Neural cell (in vitro differentiated cells): ENCODE measurements around the gene BGN. TPM values are rescaled to one million over a fixed set of nuclear protein-coding genes. Genes with fewer than 3 reads are reported as not detected.

Experiments used
- H2AFZ ChIP-seq: fragments of 200-600, 300-800 bp; sonication (generic), shearing (Covaris generic); 2 replicates; pipeline ENCODE4 v1.6.0; 2014; ENCODE audit warnings: low read depth, mild to moderate bottlenecking, antibody characterized with exemption, low read length, moderate library complexity
- H3F3A ChIP-seq: fragments of 200-600 bp; shearing (Covaris generic); 2 replicates; pipeline ENCODE4 v1.6.1; 2016; ENCODE audit warnings: mild to moderate bottlenecking, moderate library complexity, mixed read lengths, antibody characterized with exemption, low read length; ENCODE audit not compliant: insufficient read depth, poor library complexity, severe bottlenecking
- H3K27ac ChIP-seq: fragments of 200-600, 300-800 bp; sonication (generic), shearing (Covaris generic); 2 replicates; pipeline ENCODE4 v1.5.1; 2014; ENCODE audit warnings: mild to moderate bottlenecking, low read length, moderate library complexity
- H3K27me3 ChIP-seq: fragments of 300-800, 200-600 bp; sonication (generic), shearing (Covaris generic); 2 replicates; pipeline ENCODE4 v1.6.0; 2014; ENCODE audit warnings: mild to moderate bottlenecking, low read depth, low read length, moderate library complexity; ENCODE audit not compliant: insufficient read depth
- H3K36me3 ChIP-seq: fragments of 300-800, 200-600 bp; sonication (generic), shearing (Covaris generic); 2 replicates; pipeline ENCODE4 v1.5.1; 2014; ENCODE audit warnings: mild to moderate bottlenecking, antibody characterized with exemption, low read length, moderate library complexity; ENCODE audit not compliant: insufficient read depth
- H3K4me2 ChIP-seq: fragments of 300-800, 200-600 bp; sonication (generic), shearing (Covaris generic); 2 replicates; pipeline ENCODE4 v1.6.0; 2014; ENCODE audit warnings: mild to moderate bottlenecking, low read length
- H3K4me3 ChIP-seq: fragments of 300-800, 200-600 bp; sonication (generic), shearing (Covaris generic); 2 replicates; pipeline ENCODE4 v1.5.1; 2014; ENCODE audit warnings: mild to moderate bottlenecking, low read length, moderate library complexity
- H3K79me2 ChIP-seq: fragments of 200-600 bp; shearing (Covaris generic); replicated peaks from 2 replicates; pipeline ENCODE4 v1.6.0; 2014; ENCODE audit warnings: mild to moderate bottlenecking, low read length, moderate library complexity; ENCODE audit not compliant: insufficient read depth
- H3K9ac ChIP-seq: fragments of 300-800, 200-600 bp; sonication (generic), shearing (Covaris generic); 2 replicates; pipeline ENCODE4 v1.6.1; 2016; ENCODE audit warnings: mild to moderate bottlenecking, low read length, mixed read lengths
- H3K9me2 ChIP-seq: fragments of 200-600 bp; shearing (Covaris generic); 2 replicates; pipeline ENCODE4 v1.6.1; 2016; ENCODE audit warnings: mild to moderate bottlenecking, low read length, mixed read lengths; ENCODE audit not compliant: insufficient read depth
- H3K9me3 ChIP-seq: fragments of 200-600, 300-800 bp; sonication (generic), shearing (Covaris generic); 2 replicates; pipeline ENCODE4 v1.6.1; 2016; ENCODE audit warnings: mild to moderate bottlenecking, mixed run types, low read length, moderate library complexity, mixed read lengths
- H4K20me1 ChIP-seq: fragments of 200-600 bp; shearing (Covaris generic); 2 replicates; pipeline ENCODE4 v1.6.1; 2016; ENCODE audit warnings: mild to moderate bottlenecking, mixed run types; ENCODE audit not compliant: insufficient read depth
- EP300 ChIP-seq: fragments of 450-650 bp; conservative IDR thresholded peaks from 2 replicates; pipeline ENCODE4 v1.6.1; 2014; ENCODE audit warnings: antibody characterized with exemption, mild to moderate bottlenecking, moderate library complexity; ENCODE audit not compliant: poor library complexity, severe bottlenecking
- EZH2 ChIP-seq: fragments of 200-600, 300-800 bp; shearing (Covaris generic), sonication (generic); IDR thresholded peaks from 2 replicates; pipeline ENCODE4 v1.6.1; 2014; ENCODE audit warnings: antibody characterized with exemption, low read length, borderline replicate concordance, mild to moderate bottlenecking; ENCODE audit not compliant: insufficient read depth, poor library complexity, severe bottlenecking
- MXI1 ChIP-seq: fragments of 450-650 bp; conservative IDR thresholded peaks from 2 replicates; pipeline ENCODE4 v1.6.1; 2014; ENCODE audit warnings: antibody characterized with exemption, mild to moderate bottlenecking; ENCODE audit not compliant: poor library complexity, severe bottlenecking
- POLR2AphosphoS5 ChIP-seq: IDR thresholded peaks from 2 replicates; pipeline ENCODE4 v1.6.1; 2012
- RAD21 ChIP-seq: fragments of 450-650 bp; conservative IDR thresholded peaks from 2 replicates; pipeline ENCODE4 v1.6.1; 2014; ENCODE audit warnings: antibody characterized with exemption, mild to moderate bottlenecking, moderate library complexity
- SMC3 ChIP-seq: fragments of 450-650 bp; conservative IDR thresholded peaks from 2 replicates; pipeline ENCODE4 v1.6.1; 2014; ENCODE audit warnings: antibody characterized with exemption, mild to moderate bottlenecking, moderate library complexity; ENCODE audit not compliant: poor library complexity
- TAF1 ChIP-seq: IDR thresholded peaks from 2 replicates; pipeline ENCODE4 v1.6.1; 2012; ENCODE audit warnings: low read depth
- polyA plus RNA-seq: library from polyadenylated mRNA; depleted of rRNA; stranded (reverse); fragments of >200 nt; gene quantifications from 2 replicates; pipeline ENCODE4 v1.2.3, GENCODE V29; 2014
- TF ChIP-seq, protein P1 (sequence below): IDR thresholded peaks from 2 replicates; pipeline ENCODE4 v1.6.1; 2012; ENCODE audit warnings: borderline replicate concordance
- TF ChIP-seq, protein P2 (sequence below): fragments of 450-650 bp; IDR thresholded peaks from 2 replicates; pipeline ENCODE4 v1.5.1; 2014; ENCODE audit warnings: antibody characterized with exemption, mild to moderate bottlenecking, moderate library complexity; ENCODE audit not compliant: poor library complexity, severe bottlenecking

BGN gene
- polyA plus RNA-seq, 1 donor from 2014 or later = not detected

DNA sequence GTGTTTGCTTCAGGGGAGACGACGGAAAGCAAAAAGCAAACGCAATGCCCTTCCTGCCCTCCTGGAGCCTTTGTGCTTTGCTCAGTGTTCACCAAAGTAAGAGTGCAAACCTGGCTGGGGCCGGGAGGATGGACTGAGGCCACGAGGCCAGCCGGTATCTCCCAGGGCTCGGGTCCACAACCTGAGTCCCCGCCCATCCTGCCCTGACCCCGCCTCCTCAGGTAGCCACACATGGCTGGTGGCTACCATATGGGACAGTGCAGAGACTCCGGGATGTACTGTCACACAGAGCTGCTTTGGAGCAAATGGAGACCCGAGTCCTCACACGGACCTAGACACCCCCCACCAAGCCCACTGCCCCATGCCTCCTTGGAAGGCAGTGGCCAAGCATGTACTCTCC is 27.5 kb downstream of the BGN start:
- H3K9ac ChIP-seq = no peak overlapping the region
- H3K79me2 ChIP-seq = no peaks in the 10 kb centered on the region
- TF ChIP-seq, protein P1, sequence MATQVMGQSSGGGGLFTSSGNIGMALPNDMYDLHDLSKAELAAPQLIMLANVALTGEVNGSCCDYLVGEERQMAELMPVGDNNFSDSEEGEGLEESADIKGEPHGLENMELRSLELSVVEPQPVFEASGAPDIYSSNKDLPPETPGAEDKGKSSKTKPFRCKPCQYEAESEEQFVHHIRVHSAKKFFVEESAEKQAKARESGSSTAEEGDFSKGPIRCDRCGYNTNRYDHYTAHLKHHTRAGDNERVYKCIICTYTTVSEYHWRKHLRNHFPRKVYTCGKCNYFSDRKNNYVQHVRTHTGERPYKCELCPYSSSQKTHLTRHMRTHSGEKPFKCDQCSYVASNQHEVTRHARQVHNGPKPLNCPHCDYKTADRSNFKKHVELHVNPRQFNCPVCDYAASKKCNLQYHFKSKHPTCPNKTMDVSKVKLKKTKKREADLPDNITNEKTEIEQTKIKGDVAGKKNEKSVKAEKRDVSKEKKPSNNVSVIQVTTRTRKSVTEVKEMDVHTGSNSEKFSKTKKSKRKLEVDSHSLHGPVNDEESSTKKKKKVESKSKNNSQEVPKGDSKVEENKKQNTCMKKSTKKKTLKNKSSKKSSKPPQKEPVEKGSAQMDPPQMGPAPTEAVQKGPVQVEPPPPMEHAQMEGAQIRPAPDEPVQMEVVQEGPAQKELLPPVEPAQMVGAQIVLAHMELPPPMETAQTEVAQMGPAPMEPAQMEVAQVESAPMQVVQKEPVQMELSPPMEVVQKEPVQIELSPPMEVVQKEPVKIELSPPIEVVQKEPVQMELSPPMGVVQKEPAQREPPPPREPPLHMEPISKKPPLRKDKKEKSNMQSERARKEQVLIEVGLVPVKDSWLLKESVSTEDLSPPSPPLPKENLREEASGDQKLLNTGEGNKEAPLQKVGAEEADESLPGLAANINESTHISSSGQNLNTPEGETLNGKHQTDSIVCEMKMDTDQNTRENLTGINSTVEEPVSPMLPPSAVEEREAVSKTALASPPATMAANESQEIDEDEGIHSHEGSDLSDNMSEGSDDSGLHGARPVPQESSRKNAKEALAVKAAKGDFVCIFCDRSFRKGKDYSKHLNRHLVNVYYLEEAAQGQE = no peak
- TF ChIP-seq POLR2AphosphoS5 = no peak
- TF ChIP-seq EP300 = no peak
- TF ChIP-seq RAD21 = no peak
- no peak for TF ChIP-seq SMC3
- no peak for TF ChIP-seq MXI1
- TF ChIP-seq, protein P2, sequence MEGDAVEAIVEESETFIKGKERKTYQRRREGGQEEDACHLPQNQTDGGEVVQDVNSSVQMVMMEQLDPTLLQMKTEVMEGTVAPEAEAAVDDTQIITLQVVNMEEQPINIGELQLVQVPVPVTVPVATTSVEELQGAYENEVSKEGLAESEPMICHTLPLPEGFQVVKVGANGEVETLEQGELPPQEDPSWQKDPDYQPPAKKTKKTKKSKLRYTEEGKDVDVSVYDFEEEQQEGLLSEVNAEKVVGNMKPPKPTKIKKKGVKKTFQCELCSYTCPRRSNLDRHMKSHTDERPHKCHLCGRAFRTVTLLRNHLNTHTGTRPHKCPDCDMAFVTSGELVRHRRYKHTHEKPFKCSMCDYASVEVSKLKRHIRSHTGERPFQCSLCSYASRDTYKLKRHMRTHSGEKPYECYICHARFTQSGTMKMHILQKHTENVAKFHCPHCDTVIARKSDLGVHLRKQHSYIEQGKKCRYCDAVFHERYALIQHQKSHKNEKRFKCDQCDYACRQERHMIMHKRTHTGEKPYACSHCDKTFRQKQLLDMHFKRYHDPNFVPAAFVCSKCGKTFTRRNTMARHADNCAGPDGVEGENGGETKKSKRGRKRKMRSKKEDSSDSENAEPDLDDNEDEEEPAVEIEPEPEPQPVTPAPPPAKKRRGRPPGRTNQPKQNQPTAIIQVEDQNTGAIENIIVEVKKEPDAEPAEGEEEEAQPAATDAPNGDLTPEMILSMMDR = no peak
- TF ChIP-seq EZH2 = no peak
- no peak for TF ChIP-seq TAF1
- no peaks in the 10 kb centered on the region for H4K20me1 ChIP-seq
- H3K4me2 ChIP-seq = no peak overlapping the region
- H3K4me3 ChIP-seq = no peak overlapping the region
- no peaks in the 10 kb centered on the region for H3K9me2 ChIP-seq
- H3K9me3 ChIP-seq = no peaks in the 10 kb centered on the region
- no peak overlapping the region for H2AFZ ChIP-seq
- H3F3A ChIP-seq = no peaks in the 10 kb centered on the region
- no peak overlapping the region for H3K27ac ChIP-seq
- no peaks in the 10 kb centered on the region for H3K36me3 ChIP-seq
- peaks cover 11% of the 10 kb centered on the region for H3K27me3 ChIP-seq

DNA sequence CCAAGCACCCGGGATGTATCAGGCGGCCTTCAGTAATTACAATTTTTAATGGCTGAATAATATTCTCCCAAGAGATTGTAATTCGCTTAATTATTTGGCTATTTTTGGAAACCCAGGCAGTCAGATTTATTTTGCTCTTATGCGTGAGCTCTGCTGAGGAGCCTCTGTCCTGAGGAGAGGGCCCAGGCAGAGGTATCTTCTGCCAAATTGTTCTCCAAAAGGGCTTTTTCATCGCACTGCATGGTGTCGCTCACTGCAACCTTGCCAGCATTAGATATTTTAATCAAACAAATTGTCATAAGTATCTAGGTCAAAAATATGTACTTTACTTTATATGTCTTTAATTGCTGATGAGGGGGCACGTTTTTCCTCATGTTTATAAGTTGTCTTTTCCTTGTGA is 28.5 kb downstream of the BGN start:
- Histone ChIP-seq H3K36me3 (no peaks in the 10 kb centered on the region), H3K79me2 (no peaks in the 10 kb centered on the region), H3K9me3 (no peaks in the 10 kb centered on the region), H3K4me3 (no peak overlapping the region), H3K9ac (no peak overlapping the region), H3K4me2 (no peak overlapping the region), H4K20me1 (no peaks in the 10 kb centered on the region), H3K27me3 (peaks cover 9% of the 10 kb centered on the region), H2AFZ (no peak overlapping the region), H3K27ac (no peak overlapping the region), H3F3A (no peaks in the 10 kb centered on the region), H3K9me2 (no peaks in the 10 kb centered on the region)
- TF ChIP-seq EP300 (no peak), MXI1 (no peak), POLR2AphosphoS5 (no peak), RAD21 (no peak), TAF1 (no peak), SMC3 (no peak), EZH2 (no peak)
- TF ChIP-seq, protein P2 = no peak
- TF ChIP-seq, protein P1 = no peak
